TTC549 (cell line): Measurements from ENCODE around the gene NAT16.
"Not testable (repeated sequence)": the region's sequence is repeated elsewhere in the genome, so short reads cannot be mapped to it uniquely, and the experiment has no call there.

Source experiments
- FAIRE-seq: peaks from 2 replicates; lab custom pipeline; 2012; peaks lifted over from hg19 to GRCh38; lab: Jason Lieb, UNC

NAT16 gene

DNA sequence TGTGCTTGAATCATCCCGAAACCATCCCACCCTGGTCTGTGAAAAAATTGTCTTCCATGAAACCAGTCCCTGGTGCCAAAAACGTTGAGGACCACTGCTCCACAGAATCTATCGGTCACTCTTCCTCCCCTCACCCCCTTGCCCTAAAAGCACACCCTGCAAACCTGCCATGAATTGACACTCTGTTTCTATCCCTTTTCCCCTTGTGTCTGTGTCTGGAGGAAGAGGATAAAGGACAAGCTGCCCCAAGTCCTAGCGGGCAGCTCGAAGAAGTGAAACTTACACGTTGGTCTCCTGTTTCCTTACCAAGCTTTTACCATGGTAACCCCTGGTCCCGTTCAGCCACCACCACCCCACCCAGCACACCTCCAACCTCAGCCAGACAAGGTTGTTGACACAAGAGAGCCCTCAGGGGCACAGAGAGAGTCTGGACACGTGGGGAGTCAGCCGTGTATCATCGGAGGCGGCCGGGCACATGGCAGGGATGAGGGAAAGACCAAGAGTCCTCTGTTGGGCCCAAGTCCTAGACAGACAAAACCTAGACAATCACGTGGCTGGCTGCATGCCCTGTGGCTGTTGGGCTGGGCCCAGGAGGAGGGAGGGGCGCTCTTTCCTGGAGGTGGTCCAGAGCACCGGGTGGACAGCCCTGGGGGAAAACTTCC, 54.0 kb downstream of the NAT16 start:
- FAIRE-seq = no peak

DNA sequence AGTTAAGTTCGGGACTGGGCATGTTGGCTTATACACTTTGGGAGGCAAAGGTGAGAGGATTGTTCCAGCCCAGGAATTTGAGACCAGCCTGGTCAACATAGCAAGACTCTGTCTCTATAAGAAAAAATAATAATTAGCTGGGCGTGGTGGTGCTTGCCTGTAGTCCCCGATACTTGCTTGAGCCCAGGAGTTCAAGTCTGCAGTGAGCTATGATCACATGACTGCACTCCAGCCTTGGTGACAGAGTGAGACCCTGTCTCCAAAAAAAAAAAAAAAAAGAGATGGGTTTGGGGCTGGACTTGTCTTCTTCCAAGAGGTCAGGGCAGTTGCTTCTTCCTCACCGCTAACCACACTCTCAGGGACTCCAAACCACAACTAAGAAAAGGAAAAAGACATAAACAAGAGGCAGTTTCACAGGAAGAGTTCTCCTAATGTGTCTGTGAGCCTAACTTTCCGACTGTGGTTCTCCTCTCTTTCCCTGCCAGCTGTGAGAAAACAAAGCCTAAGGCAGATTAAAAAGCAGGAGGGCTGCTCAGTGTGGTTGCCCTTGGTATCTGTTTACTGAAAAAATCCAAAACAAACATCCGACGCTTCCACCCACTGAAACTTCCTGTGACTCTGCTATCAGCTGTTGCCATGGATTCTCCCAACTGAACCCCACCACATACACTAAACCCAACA, 55.6 kb downstream of the NAT16 start:
- FAIRE-seq = no peak

DNA sequence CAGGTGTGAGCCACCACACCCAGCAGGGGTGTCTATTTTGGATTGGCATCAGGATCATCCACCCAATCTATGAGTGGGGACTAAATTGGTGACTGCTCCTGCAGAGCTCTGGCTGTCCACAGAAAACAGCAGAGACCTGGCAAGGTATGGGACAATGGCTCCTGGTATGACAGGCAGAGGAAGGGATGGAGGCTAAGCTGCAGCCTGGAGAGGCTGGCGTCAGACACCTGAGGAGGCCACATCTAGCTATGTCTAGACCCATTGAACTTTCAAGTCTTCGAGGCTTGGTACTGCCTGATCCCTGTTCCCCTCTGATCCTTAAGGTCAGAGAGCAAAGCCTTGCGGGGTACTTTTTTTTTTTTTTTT, 56.4 kb downstream of the NAT16 start:
- FAIRE-seq = no peak

DNA sequence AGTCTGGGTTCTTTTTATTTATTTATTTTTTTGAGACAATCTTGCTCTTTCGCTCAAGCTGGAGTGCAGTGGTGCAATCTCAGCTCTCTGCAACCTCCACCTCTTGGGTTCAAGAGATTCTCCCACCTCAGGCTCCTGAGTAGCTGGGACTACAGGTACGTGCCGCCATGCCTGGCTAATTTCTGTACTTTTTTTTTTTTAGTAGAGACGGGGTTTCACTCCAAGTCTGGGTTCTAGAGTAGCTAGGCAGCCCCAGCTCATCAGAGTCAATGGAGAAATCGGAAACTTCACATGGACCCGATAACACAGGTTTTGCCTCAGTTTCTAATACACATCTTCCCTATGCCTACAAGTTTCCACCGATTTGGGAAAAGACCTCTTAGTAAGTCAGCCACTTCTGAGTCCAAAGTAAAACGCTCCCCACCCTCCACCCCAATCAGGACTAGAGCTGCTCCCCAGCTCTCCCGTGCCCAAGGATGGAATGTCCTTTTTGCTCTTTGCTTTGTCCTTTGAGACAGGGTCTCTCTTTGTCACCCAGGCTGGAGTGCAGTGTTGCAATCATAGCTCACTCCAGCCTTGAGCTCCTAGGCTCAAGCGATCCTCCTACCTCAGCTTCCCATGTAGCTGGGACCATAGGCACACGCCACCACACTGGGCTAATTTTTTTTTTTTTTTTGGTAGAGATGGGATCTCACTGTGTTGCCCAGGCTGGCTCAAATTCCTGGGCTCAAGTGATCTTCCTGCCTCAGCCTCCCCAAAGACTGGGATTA, 57.0 kb downstream of the NAT16 start:
- no peak for FAIRE-seq

DNA sequence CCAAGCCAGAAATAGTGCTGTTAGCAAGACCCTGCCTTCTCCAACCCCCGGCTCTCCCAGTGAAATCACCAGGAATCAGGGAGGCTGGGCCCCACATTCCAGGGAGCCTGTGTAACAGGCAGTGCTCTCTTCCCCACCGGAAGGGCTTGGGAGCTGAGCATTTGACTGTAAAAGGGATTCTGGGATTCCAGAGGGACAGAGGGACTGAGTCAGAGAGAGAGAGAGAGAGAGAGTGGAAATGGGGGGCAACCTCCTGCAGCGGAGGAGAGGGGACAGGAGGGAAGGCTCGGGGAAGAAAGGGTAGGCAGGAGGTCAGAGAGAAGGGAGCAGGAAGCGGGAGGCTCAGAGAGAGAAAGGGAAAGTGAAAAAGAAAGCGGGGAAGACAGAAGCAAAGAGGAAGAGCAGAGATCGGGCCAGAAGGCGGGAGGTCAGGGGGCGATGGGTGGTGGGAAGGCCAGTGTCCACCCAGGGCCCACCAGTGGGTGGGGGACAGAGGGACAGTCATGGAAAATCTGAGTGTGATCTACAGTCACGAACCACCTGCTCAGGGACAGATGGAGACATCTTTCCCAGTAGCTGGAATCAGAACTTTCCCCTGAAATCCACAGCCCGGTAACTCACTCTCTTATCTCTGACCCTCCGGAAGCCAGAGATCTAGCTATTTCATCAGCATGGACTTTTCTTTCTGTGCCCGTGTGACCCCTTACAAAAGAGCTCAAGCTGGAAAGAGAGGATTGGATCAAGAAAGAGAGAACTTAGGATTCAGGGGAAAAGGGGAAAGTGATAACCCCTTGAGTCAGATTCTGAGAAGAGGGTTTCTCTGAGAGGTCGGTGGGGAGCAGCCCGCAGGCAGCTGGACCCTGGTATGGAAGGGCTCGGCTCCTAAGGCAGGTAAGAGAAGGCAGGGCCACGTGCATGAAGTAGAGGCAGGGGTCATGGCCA, 57.8 kb downstream of the NAT16 start:
- FAIRE-seq = no peak

DNA sequence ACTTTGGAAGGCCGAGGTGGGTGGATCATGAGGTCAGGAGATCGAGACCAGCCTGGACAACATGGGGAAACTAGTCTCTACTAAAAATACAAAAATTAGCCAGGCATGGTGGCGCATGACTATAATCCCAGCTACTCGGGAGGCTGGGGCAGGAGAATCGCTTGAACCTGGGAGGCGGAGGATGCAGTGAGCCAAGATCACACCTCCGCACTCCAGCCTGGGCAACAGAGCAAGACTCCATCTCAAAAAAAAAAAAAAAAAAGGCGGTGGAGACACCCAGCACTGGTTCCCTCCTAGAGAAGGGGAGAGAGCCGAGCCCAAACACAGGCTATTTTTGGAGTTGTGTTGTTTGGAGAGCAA, 58.5 kb downstream of the NAT16 start:
- FAIRE-seq = not testable (repeated sequence)
